Measurements from ENCODE around the gene GPR42. TPM values are rescaled to one million over a fixed set of nuclear protein-coding genes. Genes with fewer than 3 reads are reported as not detected.

Gene GPR42
- total and polyA plus RNA-seq, 11 donors: not detected

DNA sequence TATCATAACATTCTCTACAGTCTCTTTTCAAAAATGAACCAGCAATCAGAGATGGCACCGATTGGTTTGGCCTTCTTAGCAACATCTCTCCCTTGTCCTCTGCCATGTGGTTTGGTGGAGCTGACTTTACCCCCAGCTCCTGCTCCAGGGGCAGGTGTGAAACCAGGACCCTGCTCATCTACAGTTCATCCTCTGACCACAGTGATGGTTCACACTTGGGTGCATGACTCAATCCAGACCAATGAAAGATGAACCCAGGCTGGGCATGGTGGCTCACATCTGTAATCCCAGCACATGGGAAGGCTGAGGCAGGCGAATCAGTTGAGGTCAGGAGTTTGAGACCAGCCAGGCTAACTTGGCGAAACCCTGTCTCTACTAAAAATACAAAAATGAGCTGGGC, 43.6 kb downstream of the GPR42 start:
- ATAC-seq (no peak), DNase-seq (no peak)
- peaks cover 0 to 3% (median 0%) of the 10 kb centered on the region in 9 donors for H3K27me3 ChIP-seq
- TF ChIP-seq, protein P1, sequence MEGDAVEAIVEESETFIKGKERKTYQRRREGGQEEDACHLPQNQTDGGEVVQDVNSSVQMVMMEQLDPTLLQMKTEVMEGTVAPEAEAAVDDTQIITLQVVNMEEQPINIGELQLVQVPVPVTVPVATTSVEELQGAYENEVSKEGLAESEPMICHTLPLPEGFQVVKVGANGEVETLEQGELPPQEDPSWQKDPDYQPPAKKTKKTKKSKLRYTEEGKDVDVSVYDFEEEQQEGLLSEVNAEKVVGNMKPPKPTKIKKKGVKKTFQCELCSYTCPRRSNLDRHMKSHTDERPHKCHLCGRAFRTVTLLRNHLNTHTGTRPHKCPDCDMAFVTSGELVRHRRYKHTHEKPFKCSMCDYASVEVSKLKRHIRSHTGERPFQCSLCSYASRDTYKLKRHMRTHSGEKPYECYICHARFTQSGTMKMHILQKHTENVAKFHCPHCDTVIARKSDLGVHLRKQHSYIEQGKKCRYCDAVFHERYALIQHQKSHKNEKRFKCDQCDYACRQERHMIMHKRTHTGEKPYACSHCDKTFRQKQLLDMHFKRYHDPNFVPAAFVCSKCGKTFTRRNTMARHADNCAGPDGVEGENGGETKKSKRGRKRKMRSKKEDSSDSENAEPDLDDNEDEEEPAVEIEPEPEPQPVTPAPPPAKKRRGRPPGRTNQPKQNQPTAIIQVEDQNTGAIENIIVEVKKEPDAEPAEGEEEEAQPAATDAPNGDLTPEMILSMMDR (IDR thresholded peaks at IDR 0.05): no peak
- TF ChIP-seq POLR2A (IDR thresholded peaks at IDR 0.05): no peak
- 78 to 93% (median 86%) methylated on average over 3 of the region's 3 CpGs for WGBS, 4 donors
- no peaks in the 10 kb centered on the region for H3K36me3 ChIP-seq
- intact Hi-C loops (cut with DNase I): no loop called here
- no peak overlapping the region for H3K27ac ChIP-seq
- H3K9me3 ChIP-seq: no peaks in the 10 kb centered on the region
- no peak overlapping the region for H3K4me3 ChIP-seq
- H3K4me1 ChIP-seq: peaks cover 0 to 10% (median 0%) of the 10 kb centered on the region in 12 donors

DNA sequence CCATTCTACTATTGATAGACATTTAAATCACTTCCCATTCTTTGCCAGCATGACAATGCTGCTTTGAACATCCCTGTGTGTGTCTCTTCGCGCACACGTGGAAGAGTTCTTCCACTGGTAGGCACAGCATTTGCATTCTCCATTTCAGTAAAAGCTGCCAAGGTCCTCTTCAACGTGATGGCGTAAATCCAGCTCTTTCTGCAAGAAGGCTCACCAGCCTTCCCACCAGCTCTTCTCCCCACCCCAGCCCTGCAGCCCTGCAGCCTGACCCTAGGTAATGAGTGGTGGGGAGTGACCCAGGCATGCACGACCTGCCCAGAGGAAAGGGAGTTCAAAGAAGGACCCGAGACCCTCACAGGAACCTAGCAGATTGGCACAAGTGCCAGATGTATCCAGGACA, 45.5 kb downstream of the GPR42 start:
- 79 to 83% (median 82%) methylated on average over 6 to 7 of the region's 7 CpGs for WGBS, 4 donors
- TF ChIP-seq POLR2A (IDR thresholded peaks at IDR 0.05): no peak
- TF ChIP-seq, protein P1 (IDR thresholded peaks at IDR 0.05): no peak
- peaks cover 0 to 16% (median 0%) of the 10 kb centered on the region in 12 donors for H3K4me1 ChIP-seq
- intact Hi-C loops (cut with DNase I): no loop called here
- no peak for ATAC-seq
- no peak overlapping the region for H3K4me3 ChIP-seq
- H3K36me3 ChIP-seq: no peaks in the 10 kb centered on the region
- H3K27ac ChIP-seq: no peak overlapping the region
- DNase-seq: no peak
- H3K27me3 ChIP-seq: peaks cover 0 to 3% (median 0%) of the 10 kb centered on the region in 9 donors
- no peaks in the 10 kb centered on the region for H3K9me3 ChIP-seq

GRCh38 chr19:35417278-35417677, 46.4 kb downstream of the GPR42 start:
- Histone ChIP-seq H3K4me1 (peaks cover 0 to 16% (median 0%) of the 10 kb centered on the region in 12 donors), H3K9me3 (no peaks in the 10 kb centered on the region), H3K27ac (no peak overlapping the region), H3K27me3 (peaks cover 0 to 3% (median 0%) of the 10 kb centered on the region in 9 donors), H3K36me3 (no peaks in the 10 kb centered on the region), H3K4me3 (no peak overlapping the region)
- WGBS, 4 donors: 81 to 89% (median 85%) methylated on average over 2 of the region's 2 CpGs
- no peak for TF ChIP-seq POLR2A (IDR thresholded peaks at IDR 0.05)
- TF ChIP-seq, protein P1 (IDR thresholded peaks at IDR 0.05): no peak
- DNase-seq: no peak
- intact Hi-C loops (cut with DNase I): no loop called here
- no peak for ATAC-seq

GRCh38 chr19:35417713-35418534, 47.1 kb downstream of the GPR42 start:
- TF ChIP-seq, protein P1 (IDR thresholded peaks at IDR 0.05): no peak
- TF ChIP-seq POLR2A (IDR thresholded peaks at IDR 0.05): no peak
- ATAC-seq: no peak
- H3K4me3 ChIP-seq: no peak overlapping the region
- intact Hi-C loops (cut with DNase I): no loop called here
- DNase-seq: no peak
- H3K4me1 ChIP-seq: peaks cover 0 to 16% (median 0%) of the 10 kb centered on the region in 12 donors
- no peaks in the 10 kb centered on the region for H3K9me3 ChIP-seq
- WGBS, 4 donors: 74 to 83% (median 77%) methylated on average over 7 of the region's 7 CpGs
- no peaks in the 10 kb centered on the region for H3K36me3 ChIP-seq
- peaks cover 0 to 3% (median 0%) of the 10 kb centered on the region in 9 donors for H3K27me3 ChIP-seq
- H3K27ac ChIP-seq: no peak overlapping the region

All from heart left ventricle (tissue), 16 donors.